Coronary artery (tissue), 2 donors: Measurements from ENCODE around the gene MACROD2.

Experiments
- DNase-seq: peaks from one replicate; pipeline ENCODE4 v3.0.0-alpha.2; 2017; ENCODE audit warnings: low spot score
- H3K27ac ChIP-seq, 2 donors: fragments of 200-600 bp; sonication (generic); one replicate each; pipeline ENCODE4 v1.5.1; 2016 to 2019
- H3K4me3 ChIP-seq: fragments of 200-600 bp; sonication (generic); 2 replicates; pipeline ENCODE4 v1.5.1; 2016; ENCODE audit warnings: mild to moderate bottlenecking, moderate library complexity
- CTCF ChIP-seq: fragments of 200-600 bp; sonication (generic); IDR thresholded peaks from one replicate; pipeline ENCODE4 v1.5.1; 2019; ENCODE audit warnings: antibody characterized with exemption

The MACROD2 gene

GRCh38 chr20:14617123-14617522 lies 621.8 kb downstream of the MACROD2 start:
- H3K27ac ChIP-seq: no peak overlapping the region
- TF ChIP-seq CTCF: no peak
- no peak for DNase-seq
- H3K4me3 ChIP-seq: no peak overlapping the region

- no peak for TF ChIP-seq CTCF
- no peak overlapping the region for H3K27ac ChIP-seq
- DNase-seq: no peak
- H3K4me3 ChIP-seq: no peak overlapping the region
Observed at GRCh38 chr20:14619411-14619810, 624.1 kb downstream of the MACROD2 start.

GRCh38 chr20:14622796-14623195 lies 627.5 kb downstream of the MACROD2 start:
- Histone ChIP-seq H3K4me3 (no peak overlapping the region), H3K27ac (no peak overlapping the region)
- DNase-seq: no peak
- no peak for TF ChIP-seq CTCF

GRCh38 chr20:14631011-14631410 lies 635.7 kb downstream of the MACROD2 start:
- Histone ChIP-seq H3K27ac (no peak overlapping the region), H3K4me3 (no peak overlapping the region)
- DNase-seq: no peak
- TF ChIP-seq CTCF: no peak

- TF ChIP-seq CTCF: no peak
- Histone ChIP-seq H3K4me3 (no peak overlapping the region), H3K27ac (no peak overlapping the region)
- DNase-seq: no peak
Observed at GRCh38 chr20:14632906-14633305, 637.6 kb downstream of the MACROD2 start.

- Histone ChIP-seq H3K27ac (no peak overlapping the region), H3K4me3 (no peak overlapping the region)
- DNase-seq: no peak
- no peak for TF ChIP-seq CTCF
Observed at GRCh38 chr20:14633507-14633906, 638.2 kb downstream of the MACROD2 start.

- Histone ChIP-seq H3K27ac (no peak overlapping the region), H3K4me3 (no peak overlapping the region)
- no peak for TF ChIP-seq CTCF
- DNase-seq: no peak
Observed at GRCh38 chr20:14634665-14635064, 639.3 kb downstream of the MACROD2 start.
